ENCODE data around the gene UTP15.

Gene UTP15

GRCh38 chr5:73582285-73583145, 17.0 kb downstream of the UTP15 start:
- DNase-seq = no peak

- DNase-seq = no peak
Measured at GRCh38 chr5:73587923-73588322, 22.4 kb downstream of the UTP15 start.

- DNase-seq = peak; percentile 54
Measured at GRCh38 chr5:73591102-73591695, 25.7 kb downstream of the UTP15 start.

- no peak for DNase-seq
Measured at GRCh38 chr5:73591698-73592501, 26.4 kb downstream of the UTP15 start.

- DNase-seq = no peak
Measured at GRCh38 chr5:73592551-73592950, 27.0 kb downstream of the UTP15 start.

GRCh38 chr5:73596705-73597328, 31.3 kb downstream of the UTP15 start:
- peak; percentile 36 for DNase-seq

GRCh38 chr5:73599380-73599779, 33.8 kb downstream of the UTP15 start:
- no peak for DNase-seq

- DNase-seq = no peak
Measured at GRCh38 chr5:73603998-73604397, 38.5 kb downstream of the UTP15 start.

- no peak for DNase-seq
Measured at GRCh38 chr5:73605223-73606087, 39.9 kb downstream of the UTP15 start.

GRCh38 chr5:73606206-73606753, 40.7 kb downstream of the UTP15 start:
- no peak for DNase-seq

- no peak for DNase-seq
Measured at GRCh38 chr5:73607228-73607627, 41.7 kb downstream of the UTP15 start.

GRCh38 chr5:73612799-73613198, 47.3 kb downstream of the UTP15 start:
- no peak for DNase-seq

- no peak for DNase-seq
Measured at GRCh38 chr5:73615085-73615484, 49.5 kb downstream of the UTP15 start.

GRCh38 chr5:73615947-73616346, 50.4 kb downstream of the UTP15 start:
- no peak for DNase-seq

GRCh38 chr5:73617510-73618279, 52.2 kb downstream of the UTP15 start:
- DNase-seq = no peak

- no peak for DNase-seq
Measured at GRCh38 chr5:73619606-73620333, 54.2 kb downstream of the UTP15 start.

- no peak for DNase-seq
Measured at GRCh38 chr5:73620334-73620687, 54.8 kb downstream of the UTP15 start.

- DNase-seq = no peak
Measured at GRCh38 chr5:73623060-73623459, 57.5 kb downstream of the UTP15 start.

GRCh38 chr5:73623901-73624404, 58.4 kb downstream of the UTP15 start:
- DNase-seq = no peak

- DNase-seq = no peak
Measured at GRCh38 chr5:73624888-73625287, 59.3 kb downstream of the UTP15 start.
